ENCODE data around the gene EFNB2.

Gene EFNB2

DNA sequence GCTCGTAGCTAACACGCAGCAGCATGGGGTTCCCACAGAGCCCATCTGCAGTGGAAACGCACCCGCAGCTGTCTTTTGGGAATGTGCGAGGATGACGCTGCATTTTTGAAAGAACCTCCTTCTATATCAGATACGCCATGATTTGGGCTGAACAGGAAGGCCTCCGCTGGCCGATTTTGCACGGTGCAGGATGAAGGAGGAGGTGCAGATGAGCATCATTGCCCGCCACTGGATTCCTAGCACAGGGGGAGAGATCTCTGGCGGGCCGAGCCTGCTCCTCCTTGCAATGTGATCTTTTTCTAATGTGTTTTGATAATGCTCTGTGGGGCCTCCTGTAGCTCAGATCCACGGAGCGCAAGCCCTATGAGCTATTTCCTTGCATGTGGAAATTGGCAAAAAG, 55.5 kb downstream of the EFNB2 start:
- Histone ChIP-seq H3K9ac (ENCODE audit: low read depth, low read length) (no peak overlapping the region), H3K4me1 (ENCODE audit: insufficient read depth, low read length) (peaks cover 3% of the 10 kb centered on the region; the same call in 1 of the 2 replicates), H3K36me3 (ENCODE audit: insufficient read depth, low read length) (no peaks in the 10 kb centered on the region), H3K9me3 (ENCODE audit: control insufficient read depth, insufficient read depth, low read length) (no peaks in the 10 kb centered on the region)

DNA sequence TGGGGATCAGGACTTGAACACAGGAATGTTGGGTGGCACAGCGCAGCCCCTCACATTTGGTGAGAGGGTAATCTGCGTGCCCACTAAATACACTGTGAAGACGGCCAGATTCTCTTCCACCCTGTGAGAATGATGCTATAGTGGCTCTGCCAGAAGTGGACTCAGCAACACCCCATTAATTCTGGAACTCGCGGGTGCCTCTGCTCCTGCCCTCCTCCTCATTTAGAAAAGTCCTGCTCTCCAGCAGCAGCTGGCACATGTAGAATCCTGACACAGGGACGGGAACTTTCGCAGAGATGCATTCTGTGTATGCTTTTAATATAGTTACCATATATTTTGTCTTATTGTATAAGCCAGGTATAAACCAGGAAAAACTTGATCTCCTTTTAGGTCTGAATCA, 57.3 kb downstream of the EFNB2 start:
- peaks cover 5% of the 10 kb centered on the region; the same call in 1 of the 2 replicates for H3K4me1 ChIP-seq (ENCODE audit: insufficient read depth, low read length)
- H3K36me3 ChIP-seq (ENCODE audit: insufficient read depth, low read length), result no peaks in the 10 kb centered on the region
- no peak overlapping the region for H3K9ac ChIP-seq (ENCODE audit: low read depth, low read length)

DNA sequence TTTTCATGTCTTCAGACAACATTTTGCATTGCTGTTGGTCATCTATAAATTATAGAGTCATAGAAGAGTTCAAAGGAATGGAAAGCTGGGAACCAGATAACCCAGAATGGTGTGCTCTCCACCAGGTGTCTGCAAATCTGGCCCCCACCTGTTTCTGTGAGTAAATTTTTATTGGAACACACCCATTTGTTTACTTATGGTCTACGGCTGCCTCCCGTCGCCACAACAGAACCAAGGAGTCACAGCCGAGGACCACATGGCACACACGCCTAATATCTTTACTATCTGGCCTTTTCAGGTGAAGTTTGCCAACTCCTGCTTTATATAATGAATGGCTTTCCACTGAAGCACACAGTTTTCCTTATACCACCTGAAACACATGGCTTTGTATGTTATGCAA, 58.2 kb downstream of the EFNB2 start:
- no peak overlapping the region for H3K9ac ChIP-seq (ENCODE audit: low read depth, low read length)
- no peaks in the 10 kb centered on the region for H3K9me3 ChIP-seq (ENCODE audit: control insufficient read depth, insufficient read depth, low read length)
- peaks cover 13% of the 10 kb centered on the region for H3K4me1 ChIP-seq (ENCODE audit: insufficient read depth, low read length)
- H3K36me3 ChIP-seq (ENCODE audit: insufficient read depth, low read length), result no peaks in the 10 kb centered on the region

More for the DNA sequence above, 57.3 kb downstream of the EFNB2 start:
- H3K9me3 ChIP-seq (ENCODE audit: control insufficient read depth, insufficient read depth, low read length), result no peaks in the 10 kb centered on the region

DNA sequence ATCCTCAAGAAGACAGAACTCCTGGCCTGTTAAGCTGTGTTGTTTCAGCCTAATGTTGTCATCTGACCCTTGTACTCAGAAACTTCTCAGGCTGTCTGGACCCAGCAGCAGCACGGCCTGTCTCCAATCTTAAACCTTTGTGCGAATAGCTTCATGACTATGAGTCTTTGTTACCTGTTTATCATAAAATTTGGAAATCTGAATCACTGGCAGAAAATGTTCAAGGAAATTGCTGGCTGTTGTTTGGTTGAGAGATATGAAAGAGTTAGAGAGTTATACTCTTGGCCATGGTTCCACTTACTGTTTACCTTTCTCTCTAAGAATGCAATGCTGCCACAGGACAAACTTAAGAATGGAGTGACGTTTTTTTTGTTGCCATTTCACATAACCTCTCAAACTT, 59.6 kb downstream of the EFNB2 start:
- peaks cover 19% of the 10 kb centered on the region for H3K4me1 ChIP-seq (ENCODE audit: insufficient read depth, low read length)
- H3K36me3 ChIP-seq (ENCODE audit: insufficient read depth, low read length), result no peaks in the 10 kb centered on the region
- no peaks in the 10 kb centered on the region for H3K9me3 ChIP-seq (ENCODE audit: control insufficient read depth, insufficient read depth, low read length)
- no peak overlapping the region for H3K9ac ChIP-seq (ENCODE audit: low read depth, low read length)

DNA sequence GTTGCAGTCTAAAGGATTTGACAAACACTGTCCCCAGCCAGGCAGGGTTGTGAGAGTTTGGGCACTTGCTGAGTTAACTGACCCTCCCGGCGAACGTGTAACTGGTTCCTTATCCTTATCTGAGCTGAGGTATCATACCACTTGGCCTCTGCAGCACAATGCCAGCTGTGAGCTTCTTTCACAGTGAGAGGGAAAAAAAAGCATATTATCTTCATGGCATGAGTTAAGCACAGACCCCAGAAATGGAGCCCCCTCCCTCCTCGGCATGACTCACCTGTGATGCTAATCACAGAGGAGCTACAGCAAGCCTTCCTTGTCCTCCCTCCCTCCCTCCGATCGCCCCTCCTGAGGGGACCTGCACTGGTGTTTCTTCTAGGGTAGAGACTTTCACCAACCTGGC, 60.5 kb downstream of the EFNB2 start:
- Histone ChIP-seq H3K9me3 (ENCODE audit: control insufficient read depth, insufficient read depth, low read length) (no peaks in the 10 kb centered on the region), H3K4me1 (ENCODE audit: insufficient read depth, low read length) (peaks cover 20% of the 10 kb centered on the region), H3K36me3 (ENCODE audit: insufficient read depth, low read length) (no peaks in the 10 kb centered on the region), H3K9ac (ENCODE audit: low read depth, low read length) (no peak overlapping the region)

DNA sequence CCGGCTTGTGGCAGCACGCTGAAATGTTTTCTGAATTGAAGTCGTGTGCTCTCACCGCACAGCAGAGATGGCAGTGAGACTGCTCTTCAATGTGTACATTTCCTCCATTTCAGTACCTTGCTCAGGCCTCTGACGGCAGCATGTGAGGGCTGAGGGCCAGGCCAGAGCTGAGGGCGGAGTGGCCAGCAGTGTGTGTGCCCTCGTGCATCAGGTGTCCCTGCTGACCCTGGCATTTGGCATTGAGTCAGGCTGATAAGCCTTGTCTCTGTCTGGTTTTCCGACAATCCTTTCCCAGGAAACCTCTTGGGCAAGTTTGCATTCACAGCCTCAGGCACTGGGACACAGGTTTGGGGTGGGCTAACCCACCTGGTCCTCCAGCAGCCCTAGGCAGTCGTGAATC, 62.3 kb downstream of the EFNB2 start:
- Histone ChIP-seq H3K9ac (ENCODE audit: low read depth, low read length) (no peak overlapping the region), H3K4me1 (ENCODE audit: insufficient read depth, low read length) (peaks cover 24% of the 10 kb centered on the region), H3K36me3 (ENCODE audit: insufficient read depth, low read length) (no peaks in the 10 kb centered on the region), H3K9me3 (ENCODE audit: control insufficient read depth, insufficient read depth, low read length) (no peaks in the 10 kb centered on the region)

DNA sequence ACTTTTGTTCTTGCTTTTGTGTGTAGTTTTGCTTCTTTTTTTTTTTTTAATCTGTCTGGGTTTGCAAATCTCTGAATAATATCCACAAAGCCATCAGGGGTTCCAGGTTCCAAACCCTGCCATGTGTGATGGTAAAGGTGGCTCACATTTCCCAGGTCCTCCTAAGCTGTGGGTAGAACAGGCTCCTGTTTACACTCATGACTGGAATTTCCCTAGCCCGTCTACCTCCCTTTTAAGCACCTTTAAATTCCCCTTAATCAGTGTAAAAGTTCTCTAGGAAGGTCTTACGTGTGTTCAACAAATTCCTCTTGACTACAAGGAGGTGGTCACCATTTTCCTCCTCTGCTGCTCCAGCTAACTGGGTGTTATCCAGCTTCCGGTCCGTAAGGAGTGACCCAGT, 62.8 kb downstream of the EFNB2 start:
- peak overlapping the region; percentile 38 for H3K9ac ChIP-seq (ENCODE audit: low read depth, low read length)
- H3K9me3 ChIP-seq (ENCODE audit: control insufficient read depth, insufficient read depth, low read length), result no peaks in the 10 kb centered on the region
- peaks cover 28% of the 10 kb centered on the region for H3K4me1 ChIP-seq (ENCODE audit: insufficient read depth, low read length)
- no peaks in the 10 kb centered on the region for H3K36me3 ChIP-seq (ENCODE audit: insufficient read depth, low read length)

DNA sequence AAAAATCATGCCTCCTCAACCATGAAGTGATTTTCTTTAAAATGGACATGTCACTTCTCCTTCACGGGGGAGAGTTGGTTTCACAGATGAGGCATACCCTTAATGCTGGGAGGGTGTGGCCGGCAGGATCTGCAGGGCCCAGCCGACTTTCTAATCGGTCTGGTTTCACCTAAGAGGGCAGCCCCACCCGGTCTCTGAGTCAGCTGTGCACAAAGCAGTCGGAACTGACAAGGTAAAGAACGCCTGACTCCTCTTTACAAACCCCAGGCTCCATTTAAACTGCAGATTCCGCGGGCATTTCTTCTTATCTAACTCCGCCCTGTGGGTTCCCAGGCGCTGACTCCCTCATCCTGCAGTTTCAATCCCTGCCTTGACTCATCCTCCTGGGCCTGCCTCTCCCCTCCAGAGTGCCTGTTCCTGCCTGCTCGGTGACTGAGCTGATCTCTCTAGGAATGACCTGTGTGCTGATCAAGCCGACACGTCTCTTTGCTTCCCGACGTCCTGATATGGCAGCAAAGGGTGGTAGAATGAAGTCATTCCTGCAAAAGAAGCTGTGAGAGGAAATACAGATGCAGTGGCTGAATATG, 63.4 kb downstream of the EFNB2 start:
- peak overlapping the region; percentile 38 for H3K9ac ChIP-seq (ENCODE audit: low read depth, low read length)

DNA sequence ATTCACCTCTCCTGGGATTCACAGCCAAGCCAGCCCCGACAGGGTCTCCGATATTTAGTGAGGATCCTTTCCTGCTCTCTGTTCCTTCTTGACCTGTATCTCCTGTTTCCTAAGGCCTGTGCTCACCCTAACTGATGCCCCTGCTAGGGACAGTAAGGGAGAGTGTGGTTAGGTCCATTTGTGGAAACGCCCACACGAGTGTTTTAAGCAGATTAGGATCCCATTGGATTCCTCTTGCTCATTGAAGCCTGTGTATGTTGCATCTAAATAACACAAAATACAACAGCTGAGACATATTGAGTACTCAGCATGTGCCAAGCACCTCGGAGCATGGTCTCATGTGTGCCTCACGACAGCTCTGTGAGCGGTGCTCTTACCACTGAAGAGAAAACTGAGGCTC, 64.9 kb downstream of the EFNB2 start:
- Histone ChIP-seq H3K9ac (ENCODE audit: low read depth, low read length) (no peak overlapping the region), H3K9me3 (ENCODE audit: control insufficient read depth, insufficient read depth, low read length) (no peaks in the 10 kb centered on the region), H3K4me1 (ENCODE audit: insufficient read depth, low read length) (peaks cover 31% of the 10 kb centered on the region), H3K36me3 (ENCODE audit: insufficient read depth, low read length) (no peaks in the 10 kb centered on the region)

More for the DNA sequence above, 63.4 kb downstream of the EFNB2 start:
- Histone ChIP-seq H3K9me3 (ENCODE audit: control insufficient read depth, insufficient read depth, low read length) (no peaks in the 10 kb centered on the region), H3K4me1 (ENCODE audit: insufficient read depth, low read length) (peaks cover 31% of the 10 kb centered on the region), H3K36me3 (ENCODE audit: insufficient read depth, low read length) (no peaks in the 10 kb centered on the region)

DNA sequence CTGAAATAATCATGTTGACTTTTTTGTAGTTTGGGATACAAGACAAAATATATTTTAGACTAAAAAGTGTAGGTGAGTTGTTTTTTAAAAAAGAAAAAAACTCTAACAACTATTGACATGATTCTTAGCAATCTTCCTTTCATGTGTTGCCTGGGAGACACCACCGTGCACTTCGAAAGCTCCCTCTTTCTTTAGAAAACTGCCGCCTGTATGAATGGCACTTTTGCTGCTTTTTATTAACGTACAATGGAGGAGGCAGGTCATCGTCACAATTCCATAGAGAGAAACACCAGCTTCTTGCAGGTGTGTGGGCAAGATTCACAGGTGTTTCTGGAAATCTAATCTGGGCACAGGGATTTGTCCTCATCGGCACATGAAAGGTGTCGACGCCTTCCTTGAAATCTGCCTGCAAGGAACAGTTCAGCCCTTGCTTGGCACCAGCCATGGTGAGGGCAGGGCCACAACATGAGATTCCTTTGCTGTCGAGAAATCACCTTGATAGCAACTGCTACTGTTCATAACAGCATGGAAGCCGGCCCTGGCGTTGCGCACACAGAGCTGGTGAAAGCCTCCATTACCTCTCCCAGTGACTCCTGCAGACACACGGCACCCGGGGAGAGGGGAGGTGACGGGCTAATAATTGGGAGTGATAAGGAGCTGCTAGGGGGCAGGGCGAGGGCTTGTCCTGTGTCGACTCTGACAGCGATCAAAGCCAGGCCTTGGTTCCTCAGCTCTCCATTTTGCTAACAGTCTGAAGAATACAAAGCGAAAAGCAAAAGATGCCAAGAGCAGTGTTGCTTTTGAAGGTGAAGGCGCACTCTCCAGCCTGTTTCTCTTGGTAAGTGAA, 66.5 kb downstream of the EFNB2 start:
- no peaks in the 10 kb centered on the region for H3K9me3 ChIP-seq (ENCODE audit: control insufficient read depth, insufficient read depth, low read length)
- H3K9ac ChIP-seq (ENCODE audit: low read depth, low read length), result no peak overlapping the region

DNA sequence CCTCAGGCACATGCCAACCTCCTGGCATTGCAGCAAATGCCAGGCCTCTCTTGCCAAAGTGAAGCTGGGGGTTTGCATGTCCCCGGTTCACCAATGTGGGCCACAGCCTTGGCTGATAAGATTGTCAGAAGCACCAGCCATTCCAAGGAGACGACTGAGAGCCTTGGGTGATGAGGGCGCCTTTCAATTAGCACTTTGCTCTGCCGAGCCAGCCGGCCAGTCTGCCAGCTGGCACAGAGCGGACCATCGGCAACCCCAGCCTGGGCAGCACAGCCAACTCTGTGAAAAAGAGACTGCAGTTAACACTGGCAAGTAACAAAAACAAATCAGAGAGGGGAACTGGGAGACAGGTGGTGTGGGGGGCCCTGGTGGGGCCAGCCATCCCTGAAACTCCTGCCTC, 67.3 kb downstream of the EFNB2 start:
- no peaks in the 10 kb centered on the region for H3K9me3 ChIP-seq (ENCODE audit: control insufficient read depth, insufficient read depth, low read length)
- no peak overlapping the region for H3K9ac ChIP-seq (ENCODE audit: low read depth, low read length)
- peaks cover 27% of the 10 kb centered on the region for H3K4me1 ChIP-seq (ENCODE audit: insufficient read depth, low read length)
- no peaks in the 10 kb centered on the region for H3K36me3 ChIP-seq (ENCODE audit: insufficient read depth, low read length)

More for the DNA sequence above, 66.5 kb downstream of the EFNB2 start:
- no peaks in the 10 kb centered on the region for H3K36me3 ChIP-seq (ENCODE audit: insufficient read depth, low read length)
- H3K4me1 ChIP-seq (ENCODE audit: insufficient read depth, low read length), result peaks cover 28% of the 10 kb centered on the region

DNA sequence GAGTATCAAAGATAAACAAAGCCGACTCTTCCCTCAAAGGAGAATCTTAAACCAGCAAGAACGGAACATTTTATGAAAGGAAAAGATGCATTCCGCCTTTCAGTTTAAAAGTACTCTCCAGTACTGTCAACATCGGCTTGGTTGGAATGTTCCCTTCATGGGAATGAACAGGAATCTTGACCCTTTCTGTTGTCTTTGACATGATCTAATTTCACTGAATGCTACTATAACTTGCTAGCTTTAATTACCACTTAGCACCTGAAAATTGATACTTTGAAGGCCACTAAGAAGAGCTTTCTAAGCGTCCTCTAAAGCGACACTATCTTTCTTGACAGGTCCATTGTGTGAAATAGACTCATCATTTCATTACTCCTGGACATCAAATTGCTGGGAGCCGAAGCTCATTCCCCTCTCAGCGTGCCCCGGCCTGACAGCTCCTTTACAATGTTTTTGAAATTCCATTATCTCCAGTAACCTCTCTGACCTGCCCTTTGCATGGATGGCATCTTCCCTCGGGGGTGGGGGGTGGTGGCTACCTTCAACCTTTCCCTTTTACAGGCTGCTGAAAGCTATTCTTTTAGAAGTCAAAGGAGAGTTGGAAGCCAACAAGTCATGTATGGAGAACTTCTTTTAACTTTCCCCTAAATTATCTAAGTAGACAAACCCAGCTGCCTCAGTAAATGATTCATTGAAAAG, 67.9 kb downstream of the EFNB2 start:
- H3K4me1 ChIP-seq (ENCODE audit: insufficient read depth, low read length), result peaks cover 20% of the 10 kb centered on the region
- no peak overlapping the region for H3K9ac ChIP-seq (ENCODE audit: low read depth, low read length)
- H3K9me3 ChIP-seq (ENCODE audit: control insufficient read depth, insufficient read depth, low read length), result no peaks in the 10 kb centered on the region
- no peaks in the 10 kb centered on the region for H3K36me3 ChIP-seq (ENCODE audit: insufficient read depth, low read length)

DNA sequence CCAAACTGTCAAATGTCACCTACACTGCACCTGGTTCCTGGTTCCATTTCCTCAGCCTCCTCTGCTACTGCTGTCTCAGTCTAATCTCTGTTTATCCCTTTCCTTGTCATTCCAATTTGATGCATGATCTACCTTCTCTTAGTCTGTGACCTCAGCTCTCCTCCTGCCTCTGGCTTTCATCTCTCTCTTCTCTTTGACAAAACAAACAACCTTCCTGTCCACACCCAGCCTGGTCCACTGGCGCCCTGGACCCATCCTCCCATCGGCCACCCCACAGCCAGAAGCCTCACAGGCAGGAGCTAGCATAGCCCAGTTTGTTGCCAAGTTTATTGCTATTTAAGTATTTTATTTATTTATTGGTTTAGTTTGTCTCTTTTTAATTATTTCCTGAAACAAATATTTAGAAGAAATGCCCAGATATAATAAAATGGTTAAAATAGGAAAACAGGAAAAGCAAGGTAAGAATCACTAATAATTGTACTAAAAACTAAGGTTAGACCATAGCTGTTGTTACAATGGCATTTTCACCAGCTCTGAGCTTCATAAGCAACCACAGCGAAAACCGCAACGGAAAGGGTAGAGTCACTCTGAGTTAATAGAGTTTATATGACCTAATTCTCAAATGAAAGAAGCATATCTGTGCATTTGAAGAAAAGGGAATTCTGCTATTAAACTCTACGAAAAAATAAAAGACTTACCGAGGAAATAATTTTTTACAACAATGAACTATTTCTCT, 68.6 kb downstream of the EFNB2 start:
- peaks cover 16% of the 10 kb centered on the region for H3K4me1 ChIP-seq (ENCODE audit: insufficient read depth, low read length)
- no peaks in the 10 kb centered on the region for H3K36me3 ChIP-seq (ENCODE audit: insufficient read depth, low read length)
- H3K9me3 ChIP-seq (ENCODE audit: control insufficient read depth, insufficient read depth, low read length), result no peaks in the 10 kb centered on the region
- H3K9ac ChIP-seq (ENCODE audit: low read depth, low read length), result no peak overlapping the region

DNA sequence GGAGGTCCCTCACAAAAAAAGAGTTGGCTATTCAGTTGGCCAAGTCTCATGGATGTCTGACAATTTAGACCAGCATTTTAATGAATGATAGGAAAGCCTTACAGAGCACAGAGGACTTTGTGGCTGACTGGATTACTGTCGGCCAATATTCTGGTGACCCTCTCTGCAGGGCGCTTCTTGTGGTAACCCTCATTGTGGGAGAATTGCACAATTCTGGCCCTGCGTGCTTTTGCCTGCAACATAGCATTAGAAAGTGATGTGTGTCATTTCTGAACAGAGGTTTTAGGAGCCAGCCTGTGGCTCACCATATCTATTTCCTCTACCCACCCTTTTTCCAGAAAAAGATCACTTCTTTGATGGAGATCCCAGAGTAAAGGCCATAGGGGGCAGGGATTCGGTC, 71.4 kb downstream of the EFNB2 start:
- H3K36me3 ChIP-seq (ENCODE audit: insufficient read depth, low read length), result no peaks in the 10 kb centered on the region
- no peaks in the 10 kb centered on the region for H3K9me3 ChIP-seq (ENCODE audit: control insufficient read depth, insufficient read depth, low read length)
- H3K9ac ChIP-seq (ENCODE audit: low read depth, low read length), result no peak overlapping the region
- H3K4me1 ChIP-seq (ENCODE audit: insufficient read depth, low read length), result peaks cover 7% of the 10 kb centered on the region; the same call in 1 of the 2 replicates
